Measurements from ENCODE around the gene DPH1. TPM values are rescaled to one million over a fixed set of nuclear protein-coding genes. Genes with fewer than 3 reads are reported as not detected.
"Not testable (repeated sequence)": the region's sequence is repeated elsewhere in the genome, so short reads cannot be mapped to it uniquely, and the experiment has no call there.

Gene DPH1
- 20.7 TPM for total RNA-seq

DNA sequence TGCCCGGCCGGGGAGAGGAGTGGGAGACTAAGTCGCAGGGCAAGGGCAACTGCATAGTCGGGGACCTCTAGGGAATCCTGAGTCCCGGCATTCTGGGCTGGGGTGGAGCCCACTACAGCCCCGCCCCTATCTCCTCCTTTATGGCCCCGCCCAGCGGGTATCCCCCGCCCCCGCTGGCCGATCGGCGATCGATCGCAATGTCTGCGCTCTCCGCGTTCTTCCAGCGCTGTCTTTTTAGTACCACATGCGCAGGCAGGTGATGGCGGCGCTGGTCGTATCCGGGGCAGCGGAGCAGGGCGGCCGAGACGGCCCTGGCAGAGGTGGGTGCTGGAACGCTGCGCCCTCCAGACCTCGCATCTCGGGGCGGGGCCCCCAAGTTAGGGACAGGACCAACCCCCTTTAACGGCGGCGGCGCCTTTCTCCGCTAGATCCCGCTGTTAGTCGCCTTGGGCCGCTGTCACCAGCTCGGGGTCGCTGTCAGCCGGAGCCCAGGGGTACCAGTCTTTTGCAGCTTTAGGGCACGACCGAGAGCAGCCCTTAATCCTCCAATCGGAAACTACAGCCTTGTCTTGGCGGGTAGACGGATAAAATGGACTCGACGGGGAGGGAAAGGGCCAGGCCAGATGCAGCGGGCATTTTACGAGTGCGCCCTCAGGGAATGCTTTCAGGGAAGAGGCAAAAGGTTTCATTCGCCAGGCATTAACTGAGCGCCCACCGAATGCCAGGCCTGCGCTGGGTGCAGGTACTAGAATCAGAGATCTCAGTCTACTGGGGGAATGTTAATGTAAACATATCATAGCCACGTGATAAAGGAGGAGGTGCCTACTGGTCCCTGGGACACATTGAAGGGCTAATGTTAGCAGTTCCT, at the start of gene DPH1:
TSS of gene DPH1 (plus strand) at position 243 of the 868 bp plus-strand sequence. CDS start at position 260, 17 bp downstream.
- DNase-seq: peak; percentile 87

GRCh38 chr17:1980665-1981250, 49.2 kb upstream of the DPH1 start:
- no peak for DNase-seq

DNA sequence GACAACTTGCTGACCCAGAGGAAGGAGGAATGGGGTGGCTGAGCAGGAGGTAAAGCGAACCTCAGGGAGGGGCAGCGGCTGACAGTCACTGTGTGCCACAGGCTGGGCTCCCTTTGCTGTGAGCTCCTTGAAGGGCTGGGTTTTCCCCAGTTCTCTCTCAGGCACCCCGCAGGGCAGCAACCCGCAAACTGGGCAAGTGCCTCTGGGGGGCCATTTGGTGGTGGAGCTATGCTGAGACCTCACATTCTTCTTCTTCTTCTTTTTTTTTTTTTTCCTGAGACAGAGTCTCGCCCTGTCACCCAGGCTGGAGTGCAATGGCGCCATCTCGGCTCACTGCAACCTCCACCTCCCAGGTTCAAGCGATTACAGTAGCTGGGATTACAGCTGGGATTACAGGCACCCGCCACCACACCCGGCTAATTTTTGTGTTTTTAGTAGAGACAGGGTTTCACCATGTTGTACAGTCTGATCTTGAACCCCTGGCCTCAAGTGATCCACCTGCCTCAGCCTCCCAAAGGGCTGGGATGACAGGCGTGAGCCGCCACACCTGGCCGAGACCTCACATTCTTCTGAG, 47.1 kb upstream of the DPH1 start:
- DNase-seq: not testable (repeated sequence)

DNA sequence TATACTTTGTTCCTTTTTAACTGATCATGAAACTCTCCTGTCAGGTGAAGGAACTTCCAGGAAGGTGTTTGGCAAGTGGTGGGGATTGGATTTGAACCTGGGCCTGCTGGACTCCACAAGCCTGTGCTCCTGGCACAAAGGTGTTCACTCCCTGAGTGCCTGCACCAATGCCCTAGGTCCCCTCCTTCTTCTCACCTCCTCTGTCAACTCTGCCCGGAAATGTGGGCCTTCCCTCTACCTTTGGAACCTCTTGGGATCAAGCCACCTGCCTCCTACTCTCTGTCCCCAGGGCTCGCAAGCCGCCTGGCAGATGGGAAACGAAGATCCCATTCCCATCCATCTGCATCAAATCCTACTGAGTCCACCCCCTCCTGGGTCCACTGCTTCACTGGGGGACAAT, 44.9 kb upstream of the DPH1 start:
- no peak for DNase-seq

DNA sequence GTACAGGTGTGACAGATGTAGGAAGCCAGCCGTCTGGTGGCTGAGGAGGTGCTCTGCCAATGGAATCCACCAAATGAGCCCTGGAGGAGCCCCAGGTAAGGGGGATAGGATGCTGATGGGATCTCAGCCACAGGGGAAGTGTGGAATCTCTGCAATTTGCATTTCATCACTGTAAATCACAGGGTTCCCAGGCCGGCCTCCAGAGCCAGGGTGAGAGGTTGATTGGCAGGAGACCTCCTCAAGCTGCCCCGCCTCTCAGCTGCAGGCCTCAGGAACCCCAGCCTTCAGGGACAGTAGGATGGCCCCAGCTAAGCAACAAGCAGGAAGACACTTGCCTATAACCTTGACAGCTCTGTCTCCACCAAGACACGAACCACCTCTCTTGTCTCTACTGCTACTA, 44.3 kb upstream of the DPH1 start:
- DNase-seq: no peak

DNA sequence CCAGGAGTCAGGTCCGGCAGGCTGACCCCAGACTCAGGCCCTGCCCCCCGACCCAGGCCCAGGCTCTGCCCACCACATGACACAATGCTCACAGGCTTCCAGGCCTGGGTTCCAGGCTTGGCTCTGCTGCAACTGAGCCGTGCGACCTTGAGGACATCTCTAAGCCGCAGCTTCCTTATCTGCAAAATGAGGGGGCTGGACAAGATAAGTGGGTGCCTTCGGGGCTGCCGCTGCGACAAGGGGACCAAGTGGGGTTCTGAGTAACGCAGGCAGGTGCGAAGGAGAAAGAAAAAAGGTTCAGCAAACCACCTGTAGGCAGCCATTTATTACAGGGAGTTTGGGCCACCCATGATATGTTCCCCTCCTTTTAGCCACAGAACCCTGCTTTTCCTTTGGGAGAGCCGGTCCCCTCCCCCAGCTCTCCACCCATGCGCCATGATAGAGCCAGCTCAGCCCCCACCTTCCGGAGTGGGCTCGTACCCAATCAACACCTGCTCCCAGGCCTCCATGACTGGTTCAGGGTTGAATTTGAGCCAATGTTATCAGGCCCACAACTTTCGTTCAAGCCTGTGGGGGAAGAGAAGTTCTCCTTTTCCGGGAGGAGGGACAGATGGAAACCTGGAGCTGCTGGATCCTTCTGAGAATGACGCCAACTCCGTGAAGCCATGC, 43.0 kb upstream of the DPH1 start:
- DNase-seq: peak; percentile 65

DNA sequence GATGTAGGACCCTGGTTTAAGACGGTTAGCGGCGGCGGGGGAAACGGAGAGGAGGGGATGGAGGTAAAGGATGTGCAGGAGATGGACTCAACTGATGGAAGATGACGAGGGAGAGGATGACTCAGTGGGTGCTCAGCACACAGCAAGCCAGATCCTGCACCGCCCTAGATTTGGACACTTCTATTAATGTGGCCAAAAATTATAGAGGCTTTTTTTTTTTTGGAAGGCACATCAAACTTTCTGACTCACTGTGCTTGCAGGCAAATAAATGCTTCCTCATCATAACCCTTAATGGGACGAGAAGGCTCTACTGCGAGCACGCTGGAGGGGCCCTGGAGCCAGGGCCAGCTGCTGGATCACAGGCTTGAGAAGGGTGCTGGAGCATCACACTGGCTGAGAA, 40.8 kb upstream of the DPH1 start:
- no peak for DNase-seq

GRCh38 chr17:1992541-1992940, 37.4 kb upstream of the DPH1 start:
- DNase-seq: peak; percentile 56

DNA sequence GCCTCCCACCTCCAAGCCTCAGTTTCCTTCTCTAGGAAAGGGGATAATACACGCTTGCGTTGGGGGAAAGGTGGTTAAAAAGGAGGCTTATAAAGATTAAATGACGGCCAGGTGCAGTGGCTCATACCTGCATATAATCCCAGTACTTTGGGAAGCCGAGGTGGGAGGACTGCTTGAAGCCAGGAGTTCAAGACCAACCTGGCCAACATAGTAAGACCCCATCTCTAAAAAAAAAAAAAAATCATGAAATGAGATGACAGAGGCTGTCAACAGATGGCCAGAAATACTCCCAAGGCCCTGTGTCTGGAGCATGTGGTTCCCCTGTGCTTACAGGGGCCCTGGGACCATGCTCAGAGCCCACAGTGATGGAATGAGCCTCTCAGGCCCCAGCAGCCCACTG, 35.2 kb upstream of the DPH1 start:
- DNase-seq: no peak

GRCh38 chr17:1995321-1995892, 34.5 kb upstream of the DPH1 start:
- no peak for DNase-seq

GRCh38 chr17:1995907-1996799, 33.8 kb upstream of the DPH1 start:
- DNase-seq: no peak

DNA sequence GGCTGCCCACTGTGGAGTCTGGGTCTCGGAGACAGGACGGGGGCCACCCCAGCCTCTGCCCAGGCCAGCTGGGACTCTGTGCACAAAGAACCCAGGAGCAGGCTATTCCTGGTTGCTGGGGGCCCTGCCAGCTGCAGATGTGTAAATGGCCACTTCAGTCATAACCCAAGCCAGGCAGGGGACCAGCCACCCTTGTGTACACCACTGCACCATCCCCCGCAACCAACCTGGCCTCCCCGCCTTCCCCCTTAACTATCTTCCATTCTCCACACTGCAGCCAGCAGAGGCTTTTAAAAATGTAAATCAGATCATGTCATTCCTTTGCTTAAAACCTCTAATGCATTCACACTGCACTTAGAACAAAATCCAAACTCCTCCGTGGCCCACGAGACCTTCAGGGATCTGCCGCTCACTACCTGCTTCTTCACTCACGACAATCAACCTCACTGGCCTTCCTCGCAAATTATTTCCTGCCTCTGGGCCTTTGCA, 33.1 kb upstream of the DPH1 start:
- DNase-seq: no peak

- DNase-seq: no peak
These were observed 32.5 kb upstream of the DPH1 start for GRCh38 chr17:1997289-1997926.

- no peak for DNase-seq
These were observed 31.8 kb upstream of the DPH1 start for GRCh38 chr17:1997927-1998742.

DNA sequence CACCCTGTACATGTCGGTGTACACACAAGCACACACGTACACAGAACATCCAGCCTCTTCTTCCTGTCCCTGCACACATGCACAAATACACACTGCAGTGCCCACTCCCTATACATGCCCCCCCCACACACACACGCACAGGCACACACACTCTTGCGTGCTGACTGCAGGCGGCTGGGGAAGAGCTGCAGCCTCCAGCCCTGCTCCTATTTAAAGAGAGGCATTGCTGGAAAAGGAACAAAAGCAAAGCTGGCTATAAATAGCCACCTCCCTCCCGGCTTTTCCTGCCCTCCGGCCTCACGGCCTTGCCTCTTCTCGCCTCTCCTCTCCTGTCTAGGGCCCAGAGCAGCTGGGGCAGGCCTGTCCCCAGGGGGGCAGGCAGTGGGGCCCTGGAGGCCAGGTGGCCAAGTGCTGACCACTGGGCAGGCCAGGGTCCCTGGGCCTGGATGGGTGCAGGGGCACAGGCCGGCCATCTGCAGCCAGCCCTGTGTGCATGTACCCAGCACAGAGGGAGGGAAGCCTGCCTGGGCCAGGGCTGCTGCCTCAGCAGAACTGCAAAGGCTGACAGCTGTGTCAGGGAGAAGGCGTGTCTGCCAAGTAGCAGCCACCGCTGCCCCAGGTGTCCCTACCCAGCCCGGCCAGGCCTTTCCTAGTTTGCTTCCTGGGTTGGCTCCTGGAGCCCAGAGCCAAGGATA, 30.2 kb upstream of the DPH1 start:
- peak; percentile 49 for DNase-seq

DNA sequence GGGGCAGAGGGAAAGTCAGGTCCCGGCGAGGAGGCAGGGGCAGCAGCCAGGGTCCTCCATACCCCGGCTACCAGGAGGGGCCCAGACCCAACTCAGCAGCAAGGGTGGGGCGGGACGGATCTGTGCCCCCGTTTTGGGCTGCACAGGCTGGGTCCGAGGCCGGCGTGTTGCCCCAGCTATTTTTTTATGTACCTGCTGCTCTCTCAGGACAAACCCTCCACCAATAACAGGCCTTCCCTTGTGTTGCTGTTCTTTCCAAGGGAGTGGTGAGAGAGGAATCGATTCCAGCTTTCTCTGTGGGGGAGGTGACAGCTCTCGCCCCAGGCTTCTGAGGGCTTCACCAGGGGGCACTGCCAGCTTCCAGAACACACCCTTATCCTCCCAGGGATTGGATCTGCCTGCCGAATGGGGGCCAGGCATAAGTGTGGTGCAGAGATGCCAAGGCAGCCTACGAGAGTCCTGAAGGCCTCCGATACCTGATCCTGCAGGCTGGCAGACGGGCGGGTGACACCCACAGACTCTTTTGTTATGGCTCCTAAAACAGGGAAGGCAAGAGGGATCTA, 27.1 kb upstream of the DPH1 start:
- DNase-seq: no peak

- DNase-seq: no peak
These were observed 26.4 kb upstream of the DPH1 start for GRCh38 chr17:2003525-2003924.

DNA sequence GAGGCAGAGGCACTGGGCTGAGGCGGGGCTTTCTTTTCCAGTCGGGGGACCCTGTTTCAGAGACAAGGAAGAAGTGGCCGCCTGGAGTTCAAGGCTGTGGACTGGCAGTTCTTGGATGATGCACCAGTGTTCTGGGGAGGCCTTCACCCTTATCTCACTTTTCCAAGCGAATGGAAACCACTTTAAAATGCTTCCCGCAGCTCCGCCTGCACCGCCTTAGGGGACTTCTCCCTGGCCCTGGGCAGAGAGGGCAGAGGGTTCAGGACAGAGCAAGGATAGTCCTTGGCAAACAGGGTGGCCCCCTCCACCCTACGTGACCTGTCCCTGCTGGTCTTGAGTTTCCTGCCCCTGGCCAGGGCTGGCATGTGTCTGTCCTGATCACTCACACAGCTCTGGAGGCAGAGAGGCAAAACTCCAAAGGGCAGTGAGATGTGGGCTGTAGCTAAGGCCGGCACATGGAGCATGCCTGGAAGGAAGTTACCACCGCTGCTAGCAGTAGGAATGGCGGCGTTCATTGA, 25.5 kb upstream of the DPH1 start:
- no peak for DNase-seq

All from occipital lobe (tissue), 2 donors.